Measurements from ENCODE around the gene ADIPOR2.

ADIPOR2 gene

DNA sequence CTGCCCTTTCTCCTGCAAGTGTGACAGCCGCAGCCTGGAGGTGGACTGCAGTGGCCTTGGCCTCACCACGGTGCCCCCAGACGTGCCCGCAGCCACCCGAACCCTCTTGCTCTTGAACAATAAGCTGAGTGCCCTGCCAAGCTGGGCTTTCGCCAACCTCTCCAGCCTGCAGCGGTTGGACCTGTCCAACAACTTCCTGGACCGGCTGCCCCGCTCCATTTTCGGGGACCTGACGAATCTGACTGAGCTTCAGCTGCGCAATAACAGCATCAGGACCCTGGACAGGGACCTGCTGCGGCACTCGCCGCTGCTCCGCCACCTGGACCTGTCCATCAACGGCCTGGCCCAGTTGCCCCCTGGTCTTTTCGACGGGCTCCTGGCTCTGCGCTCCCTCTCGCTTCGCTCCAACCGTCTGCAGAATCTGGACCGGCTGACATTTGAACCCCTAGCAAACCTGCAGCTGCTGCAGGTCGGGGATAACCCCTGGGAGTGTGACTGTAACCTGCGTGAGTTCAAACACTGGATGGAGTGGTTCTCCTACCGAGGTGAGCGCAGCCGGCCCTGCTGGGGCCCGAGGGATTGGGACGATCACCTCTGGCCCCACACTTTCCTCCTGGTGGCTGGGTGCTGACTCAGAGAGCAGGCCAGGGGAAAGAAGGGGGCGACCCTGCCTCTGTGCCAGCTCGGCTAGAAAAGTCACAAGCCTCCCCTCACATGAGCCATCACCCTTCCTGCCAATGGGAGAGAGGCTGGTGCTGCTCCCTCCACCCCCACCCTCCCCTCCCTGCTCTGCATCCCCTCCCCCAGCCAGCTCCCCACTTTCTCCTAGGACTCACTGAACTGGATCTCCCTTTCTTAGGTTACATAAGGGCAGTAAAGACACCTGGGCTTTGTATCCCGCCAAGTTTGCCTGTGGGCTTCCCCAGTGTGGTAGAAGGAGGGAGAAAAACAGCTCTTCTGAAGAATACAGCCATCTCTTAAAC, 140.4 kb downstream of the ADIPOR2 start:
- no peak for DNase-seq (ENCODE audit: low read depth)

GRCh38 chr12:1832801-1833595, 142.1 kb downstream of the ADIPOR2 start:
- no peak for DNase-seq (ENCODE audit: low read depth)

DNA sequence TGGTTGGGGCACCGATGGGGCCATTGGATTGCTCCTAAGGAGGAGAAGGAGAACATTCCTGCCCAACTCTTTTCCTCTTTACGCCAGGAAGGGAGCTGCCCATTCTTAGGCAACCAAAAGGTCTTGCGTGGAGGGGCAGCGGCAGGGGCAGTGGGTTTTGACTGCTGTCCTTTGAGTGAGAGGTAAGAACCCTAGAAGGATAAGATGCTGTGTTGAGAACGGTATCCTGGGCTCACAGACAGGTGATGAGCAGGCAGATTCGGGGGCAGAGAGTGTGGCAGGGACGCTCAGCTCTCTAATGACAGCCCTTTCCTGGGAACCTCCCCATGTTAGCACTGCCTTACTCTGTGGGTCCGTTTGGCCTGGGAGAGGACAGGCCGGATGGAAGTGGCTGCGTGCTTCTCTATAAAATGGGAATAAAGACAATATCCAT, 142.7 kb downstream of the ADIPOR2 start:
- no peak for DNase-seq (ENCODE audit: low read depth)

- DNase-seq (ENCODE audit: low read depth) = no peak
These were observed 143.5 kb downstream of the ADIPOR2 start for GRCh38 chr12:1834186-1834925.

- no peak for DNase-seq (ENCODE audit: low read depth)
These were observed 144.6 kb downstream of the ADIPOR2 start for GRCh38 chr12:1835211-1836131.

DNA sequence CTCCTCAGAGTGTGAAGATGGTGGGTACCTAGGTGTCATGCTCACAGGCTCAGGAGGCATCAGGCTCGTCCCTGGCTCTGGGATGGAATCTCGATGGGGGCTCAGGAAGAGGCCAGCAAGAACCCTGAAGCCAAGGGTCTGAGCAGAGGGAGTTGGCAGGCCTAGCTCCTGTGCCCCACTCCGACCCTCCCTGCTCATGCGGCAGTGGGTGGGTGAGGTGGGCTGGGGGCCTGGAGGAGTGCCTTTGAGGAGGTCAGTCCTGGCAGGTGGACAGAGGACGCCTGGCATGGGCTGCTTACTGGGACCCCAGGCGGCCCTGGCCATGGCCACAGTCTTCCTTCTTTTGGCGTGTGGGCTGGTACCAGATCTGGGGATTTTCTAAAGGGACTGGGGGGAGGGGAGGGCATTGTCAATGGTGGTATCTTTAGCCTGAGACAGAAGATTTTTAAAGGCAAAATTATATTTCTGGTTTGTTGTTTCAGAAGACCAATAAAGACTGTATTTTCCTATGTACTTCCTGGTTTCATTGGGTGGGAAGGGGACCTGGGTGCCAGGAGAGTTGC, 145.5 kb downstream of the ADIPOR2 start:
- no peak for DNase-seq (ENCODE audit: low read depth)

DNA sequence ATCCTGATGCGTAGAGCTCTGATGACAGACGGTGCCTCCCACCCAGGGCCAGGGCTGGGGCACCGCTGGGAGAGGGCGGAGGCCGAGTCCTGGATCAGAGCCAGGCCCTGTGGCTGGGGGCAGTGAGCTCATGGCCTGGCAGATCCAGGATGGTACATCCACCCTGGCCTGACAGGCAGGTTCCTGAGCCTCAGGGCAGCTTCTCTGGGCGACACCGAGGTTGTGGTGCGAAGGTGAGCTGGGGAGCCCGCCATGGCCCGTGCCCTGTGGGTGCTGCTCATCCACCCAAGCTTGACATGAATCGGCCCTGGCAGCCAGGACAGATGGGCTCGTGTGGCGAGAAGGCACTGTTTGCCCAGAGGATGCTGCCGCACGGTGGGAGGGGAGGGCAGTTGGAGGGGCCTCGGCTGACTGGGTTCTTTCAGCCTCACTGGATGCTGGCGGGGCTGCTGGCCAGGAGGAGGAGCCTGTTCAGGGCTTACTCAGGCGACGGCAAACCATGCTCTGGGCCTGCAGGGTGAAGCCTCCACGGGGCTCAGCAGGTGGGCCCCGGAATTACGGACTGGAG, 146.1 kb downstream of the ADIPOR2 start:
- DNase-seq (ENCODE audit: low read depth) = no peak

DNA sequence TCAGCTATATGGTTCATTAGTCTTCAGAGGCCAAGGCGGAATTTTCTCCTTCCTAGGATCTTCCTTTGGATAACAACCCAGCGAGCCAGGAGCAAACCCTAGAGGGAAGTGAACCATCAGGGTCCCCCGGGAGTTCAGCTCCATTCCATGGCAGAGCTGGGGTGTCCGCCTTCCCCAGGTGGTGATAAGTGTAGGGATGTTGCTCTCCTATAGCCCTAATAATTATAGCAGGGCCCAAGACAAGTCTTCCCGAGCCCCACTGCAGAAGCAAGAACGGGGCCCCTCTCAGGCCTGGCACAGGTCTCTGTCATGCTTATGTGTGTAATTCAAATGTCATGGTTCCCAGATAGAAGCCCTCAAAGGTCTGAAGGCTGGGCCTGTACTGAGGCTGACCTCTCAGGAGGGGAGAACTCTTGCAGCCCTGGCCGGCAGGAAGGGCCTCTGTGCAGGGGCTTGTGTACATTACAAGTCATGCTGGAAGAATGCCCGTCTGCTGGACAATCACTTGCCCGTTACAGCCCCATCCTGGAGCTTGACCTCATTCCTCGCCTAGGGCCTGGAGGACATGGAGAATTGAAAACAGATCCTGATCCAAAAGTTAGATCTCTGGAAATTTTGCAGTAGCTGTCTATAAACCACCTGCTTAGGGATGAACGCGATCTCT, 146.8 kb downstream of the ADIPOR2 start:
- no peak for DNase-seq (ENCODE audit: low read depth)
